Ectodermal cell (in vitro differentiated cells): ENCODE results near the gene STOML2.

Experiments
- H3K27ac ChIP-seq: 2 replicates; pipeline ENCODE4 v1.7.0; 2013; ENCODE audit warnings: mild to moderate bottlenecking, low read depth, low read length; ENCODE audit not compliant: insufficient read depth, poor library complexity, severe bottlenecking
- H3K27me3 ChIP-seq: 2 replicates; pipeline ENCODE4 v1.7.0; 2013; ENCODE audit warnings: mild to moderate bottlenecking, low read length; ENCODE audit not compliant: insufficient read depth, control insufficient read depth, poor library complexity, severe bottlenecking
- H3K36me3 ChIP-seq: one replicate; pipeline ENCODE4 v1.7.0; 2013; ENCODE audit warnings: low read length; ENCODE audit not compliant: control insufficient read depth, insufficient read depth
- H3K4me1 ChIP-seq: one replicate; pipeline ENCODE4 v1.7.0; 2013; ENCODE audit warnings: low read length; ENCODE audit not compliant: control insufficient read depth, insufficient read depth
- H3K4me3 ChIP-seq: 2 replicates; pipeline ENCODE4 v1.7.0; 2013; ENCODE audit warnings: low read depth, low read length, control low read depth; ENCODE audit not compliant: insufficient read depth
- H3K9me3 ChIP-seq: 2 replicates; pipeline ENCODE4 v1.7.0; 2013; ENCODE audit warnings: mild to moderate bottlenecking, low read length, moderate library complexity; ENCODE audit not compliant: control insufficient read depth
- WGBS, 2 experiments: methylation state at CpG; one replicate each; pipeline ENCODE4 v1.1.7; 2013; ENCODE audit warnings: missing lambda C conversion rate in 2 of 2; 5-methylcytosine and 5-hydroxymethylcytosine counted together

The STOML2 gene

GRCh38 chr9:35056571-35057270 lies 46.2 kb downstream of the STOML2 start:
- no peaks in the 10 kb centered on the region for H3K27me3 ChIP-seq
- no peaks in the 10 kb centered on the region for H3K4me1 ChIP-seq
- 94 to 97% methylated on average over 9 of the region's 9 CpGs for WGBS, 2 experiments
- no peaks in the 10 kb centered on the region for H3K9me3 ChIP-seq
- H3K4me3 ChIP-seq, result no peak overlapping the region
- no peak overlapping the region for H3K27ac ChIP-seq
- H3K36me3 ChIP-seq, result peaks cover 70% of the 10 kb centered on the region

- WGBS, 2 experiments, result 96% methylated on average over 14 of the region's 14 CpGs
- H3K36me3 ChIP-seq, result peaks cover 54% of the 10 kb centered on the region
- H3K27ac ChIP-seq, result no peak overlapping the region
- no peaks in the 10 kb centered on the region for H3K9me3 ChIP-seq
- no peaks in the 10 kb centered on the region for H3K4me1 ChIP-seq
- H3K4me3 ChIP-seq, result no peak overlapping the region
- H3K27me3 ChIP-seq, result no peaks in the 10 kb centered on the region
Observed at GRCh38 chr9:35054871-35055644, 47.9 kb downstream of the STOML2 start.

GRCh38 chr9:35054185-35054835 lies 48.6 kb downstream of the STOML2 start:
- Histone ChIP-seq H3K9me3 (no peaks in the 10 kb centered on the region), H3K27me3 (no peaks in the 10 kb centered on the region), H3K4me3 (no peak overlapping the region), H3K4me1 (no peaks in the 10 kb centered on the region), H3K27ac (no peak overlapping the region), H3K36me3 (peaks cover 47% of the 10 kb centered on the region)
- WGBS, 2 experiments, result 57 to 69% methylated on average over 4 to 5 of the region's 5 CpGs

- H3K27ac ChIP-seq, result no peak overlapping the region
- peaks cover 18% of the 10 kb centered on the region for H3K36me3 ChIP-seq
- H3K4me1 ChIP-seq, result no peaks in the 10 kb centered on the region
- no peak overlapping the region for H3K4me3 ChIP-seq
- 90 to 95% methylated on average over 5 to 6 of the region's 7 CpGs for WGBS, 2 experiments
- H3K27me3 ChIP-seq, result no peaks in the 10 kb centered on the region
- no peaks in the 10 kb centered on the region for H3K9me3 ChIP-seq
Observed at GRCh38 chr9:35051069-35051967, 51.6 kb downstream of the STOML2 start.
